ENCODE results near the gene TDP2.
"Not testable (repeated sequence)": the region's sequence is repeated elsewhere in the genome, so short reads cannot be mapped to it uniquely, and the experiment has no call there.

DNA sequence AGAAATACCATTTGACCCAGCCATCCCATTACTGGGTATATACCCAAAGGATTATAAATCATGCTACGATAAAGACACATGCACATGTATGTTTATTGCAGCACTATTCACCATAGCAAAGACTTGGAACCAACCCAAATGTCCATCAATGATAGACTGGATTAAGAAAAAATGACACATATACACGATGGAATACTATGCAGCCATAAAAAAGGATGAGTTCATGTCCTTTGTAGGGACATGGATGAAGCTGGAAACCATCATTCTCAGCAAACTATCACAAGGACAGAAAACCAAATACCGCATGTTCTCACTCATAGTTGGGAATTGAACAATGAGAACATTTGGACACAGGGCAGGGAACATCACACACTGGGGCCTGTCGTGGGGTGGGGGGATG lies 4.4 kb upstream of the TDP2 start:
- TF ChIP-seq, protein P1, sequence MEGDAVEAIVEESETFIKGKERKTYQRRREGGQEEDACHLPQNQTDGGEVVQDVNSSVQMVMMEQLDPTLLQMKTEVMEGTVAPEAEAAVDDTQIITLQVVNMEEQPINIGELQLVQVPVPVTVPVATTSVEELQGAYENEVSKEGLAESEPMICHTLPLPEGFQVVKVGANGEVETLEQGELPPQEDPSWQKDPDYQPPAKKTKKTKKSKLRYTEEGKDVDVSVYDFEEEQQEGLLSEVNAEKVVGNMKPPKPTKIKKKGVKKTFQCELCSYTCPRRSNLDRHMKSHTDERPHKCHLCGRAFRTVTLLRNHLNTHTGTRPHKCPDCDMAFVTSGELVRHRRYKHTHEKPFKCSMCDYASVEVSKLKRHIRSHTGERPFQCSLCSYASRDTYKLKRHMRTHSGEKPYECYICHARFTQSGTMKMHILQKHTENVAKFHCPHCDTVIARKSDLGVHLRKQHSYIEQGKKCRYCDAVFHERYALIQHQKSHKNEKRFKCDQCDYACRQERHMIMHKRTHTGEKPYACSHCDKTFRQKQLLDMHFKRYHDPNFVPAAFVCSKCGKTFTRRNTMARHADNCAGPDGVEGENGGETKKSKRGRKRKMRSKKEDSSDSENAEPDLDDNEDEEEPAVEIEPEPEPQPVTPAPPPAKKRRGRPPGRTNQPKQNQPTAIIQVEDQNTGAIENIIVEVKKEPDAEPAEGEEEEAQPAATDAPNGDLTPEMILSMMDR (IDR thresholded peaks at IDR 0.05) = not testable (repeated sequence)
- not testable (repeated sequence) for TF ChIP-seq EP300 (IDR thresholded peaks at IDR 0.05)
